ENCODE results near the gene IGF2.

GRCh38 chr11:2120359-2121100 lies 18.7 kb downstream of the IGF2 start:
- TF ChIP-seq CTCF (IDR thresholded peaks at IDR 0.05): no peak
- TF ChIP-seq POLR2A (IDR thresholded peaks at IDR 0.05): no peak
- no peak for TF ChIP-seq EP300 (IDR thresholded peaks at IDR 0.05)
